H9 (cell line): ENCODE results near the gene LIMS2. TPM values are rescaled to one million over a fixed set of nuclear protein-coding genes. Genes with fewer than 3 reads are reported as not detected.

Source experiments
- DNase-seq: peaks from one replicate; pipeline ENCODE4 v3.0.0-alpha.2; 2017
- H2AFZ ChIP-seq: one replicate; pipeline ENCODE4 v1.6.1; 2013; ENCODE audit warnings: mild to moderate bottlenecking, low read length, control low read depth, moderate library complexity
- H2AK5ac ChIP-seq: 2 replicates; pipeline ENCODE4 v1.6.1; 2013; ENCODE audit warnings: low read length, control low read depth, mixed read lengths; ENCODE audit not compliant: insufficient read length
- H2BK120ac ChIP-seq: one replicate; pipeline ENCODE4 v1.6.1; 2013; ENCODE audit warnings: low read depth, mild to moderate bottlenecking, low read length, control low read depth, inconsistent platforms; ENCODE audit not compliant: poor library complexity, severe bottlenecking
- H2BK12ac ChIP-seq: 2 replicates; pipeline ENCODE4 v1.6.1; 2013; ENCODE audit warnings: low read length, control low read depth, mixed read lengths, low read depth; ENCODE audit not compliant: insufficient read length
- H2BK15ac ChIP-seq: 2 replicates; pipeline ENCODE4 v1.6.1; 2013; ENCODE audit warnings: low read depth, low read length, control low read depth
- H2BK20ac ChIP-seq: one replicate; pipeline ENCODE4 v1.6.1; 2013; ENCODE audit warnings: low read depth, mild to moderate bottlenecking, low read length, control low read depth, inconsistent platforms; ENCODE audit not compliant: poor library complexity, severe bottlenecking
- H2BK5ac ChIP-seq: 2 replicates; pipeline ENCODE4 v1.6.1; 2013; ENCODE audit warnings: low read length, control low read depth, mixed read lengths; ENCODE audit not compliant: insufficient read length
- H3K14ac ChIP-seq: 2 replicates; pipeline ENCODE4 v1.6.1; 2013; ENCODE audit warnings: low read length, control low read depth; ENCODE audit not compliant: insufficient read depth
- H3K18ac ChIP-seq: 2 replicates; pipeline ENCODE4 v1.6.1; 2013; ENCODE audit warnings: low read depth, mild to moderate bottlenecking, mixed read lengths, low read length, control low read depth; ENCODE audit not compliant: insufficient read length
- H3K23ac ChIP-seq: 2 replicates; pipeline ENCODE4 v1.6.1; 2013; ENCODE audit warnings: low read length, control low read depth, mixed read lengths, low read depth; ENCODE audit not compliant: insufficient read length
- H3K23me2 ChIP-seq: 2 replicates; pipeline ENCODE4 v1.6.1; 2013; ENCODE audit warnings: low read depth, mild to moderate bottlenecking, mixed read lengths, low read length, control low read depth; ENCODE audit not compliant: insufficient read length, poor library complexity, severe bottlenecking
- H3K27ac ChIP-seq: 2 replicates; pipeline ENCODE4 v1.5.1; 2013; ENCODE audit warnings: low read length, control low read depth, mixed read lengths, low read depth; ENCODE audit not compliant: insufficient read length
- H3K27me3 ChIP-seq: 2 replicates; pipeline ENCODE4 v1.6.1; 2013; ENCODE audit warnings: low read length, control low read depth, inconsistent platforms; ENCODE audit not compliant: insufficient read depth
- H3K4ac ChIP-seq: 2 replicates; pipeline ENCODE4 v1.6.1; 2013; ENCODE audit warnings: low read depth, mild to moderate bottlenecking, control low read depth, inconsistent platforms, low read length, moderate library complexity
- H3K4me1 ChIP-seq: 2 replicates; pipeline ENCODE4 v1.6.1; 2013; ENCODE audit warnings: low read length, control low read depth, inconsistent platforms; ENCODE audit not compliant: insufficient read depth
- H3K4me2 ChIP-seq: 2 replicates; pipeline ENCODE4 v1.6.1; 2013; ENCODE audit warnings: low read length, control low read depth, mixed read lengths; ENCODE audit not compliant: insufficient read length, insufficient read depth
- H3K56ac ChIP-seq: 2 replicates; pipeline ENCODE4 v1.6.1; 2013; ENCODE audit warnings: low read depth, mild to moderate bottlenecking, mixed read lengths, low read length, control low read depth; ENCODE audit not compliant: insufficient read length
- H3K79me1 ChIP-seq: 2 replicates; pipeline ENCODE4 v1.6.1; 2013; ENCODE audit warnings: low read depth, mild to moderate bottlenecking, moderate library complexity, low read length, control low read depth, inconsistent platforms; ENCODE audit not compliant: insufficient read depth, poor library complexity, severe bottlenecking
- H3K79me2 ChIP-seq: 2 replicates; pipeline ENCODE4 v1.6.1; 2013; ENCODE audit warnings: low read length, control low read depth, inconsistent platforms; ENCODE audit not compliant: insufficient read depth
- H3K9ac ChIP-seq: 2 replicates; pipeline ENCODE4 v1.6.1; 2013; ENCODE audit warnings: low read length, control low read depth, mixed read lengths; ENCODE audit not compliant: insufficient read length; ENCODE audit errors: extremely low read depth
- H3K9me3 ChIP-seq: one replicate; pipeline ENCODE4 v1.6.1; 2013; ENCODE audit warnings: low read depth, low read length, inconsistent platforms; ENCODE audit not compliant: control insufficient read depth
- H3T11ph ChIP-seq: one replicate; pipeline ENCODE4 v1.6.1; 2013; ENCODE audit warnings: mild to moderate bottlenecking, low read length, control low read depth, inconsistent platforms
- H4K20me1 ChIP-seq: one replicate; pipeline ENCODE4 v1.6.1; 2013; ENCODE audit not compliant: control insufficient read depth, insufficient read length, insufficient read depth
- H4K5ac ChIP-seq: 2 replicates; pipeline ENCODE4 v1.6.1; 2013; ENCODE audit warnings: low read depth, mild to moderate bottlenecking, mixed read lengths, low read length, control low read depth; ENCODE audit not compliant: insufficient read length
- H4K8ac ChIP-seq: replicated peaks from 2 replicates; pipeline ENCODE4 v1.6.1; 2013; ENCODE audit warnings: low read length, control low read depth, mixed read lengths, low read depth; ENCODE audit not compliant: insufficient read length
- H4K91ac ChIP-seq: 2 replicates; pipeline ENCODE4 v1.6.1; 2013; ENCODE audit warnings: low read depth, mild to moderate bottlenecking, moderate library complexity, mixed read lengths, low read length, control low read depth; ENCODE audit not compliant: insufficient read length
- H3K27ac Mint-ChIP-seq, 3 experiments: 2 replicates in 2 of 3; 3 replicates in 1 of 3; pipeline ENCODE4 v1.8.0; 2020 to 2021; ENCODE audit warnings: mixed read lengths in 3 of 3, mild to moderate bottlenecking in 1 of 3, moderate library complexity in 1 of 3
- H3K27me3 Mint-ChIP-seq: 2 replicates; pipeline ENCODE4 v1.8.0; 2021; ENCODE audit warnings: low read depth, mild to moderate bottlenecking, moderate library complexity, mixed read lengths
- H3K36me3 Mint-ChIP-seq, 3 experiments: 2 replicates in 2 of 3; 3 replicates in 1 of 3; pipeline ENCODE4 v1.8.0; 2020 to 2021; ENCODE audit warnings: low read depth in 3 of 3, mixed read lengths in 3 of 3; ENCODE audit not compliant: insufficient read depth in 1 of 3
- H3K4me1 Mint-ChIP-seq, 2 experiments: 2 replicates each; pipeline ENCODE4 v1.8.0; 2020; ENCODE audit warnings: mixed read lengths in 2 of 2
- H3K4me3 Mint-ChIP-seq, 2 experiments: 2 replicates in 1 of 2; 3 replicates in 1 of 2; pipeline ENCODE4 v1.8.0; 2020 to 2021; ENCODE audit warnings: mild to moderate bottlenecking in 2 of 2, mixed read lengths in 2 of 2, moderate library complexity in 1 of 2
- H3K9me3 Mint-ChIP-seq, 2 experiments: 2 replicates in 1 of 2; 3 replicates in 1 of 2; pipeline ENCODE4 v1.8.0; 2020; ENCODE audit warnings: mild to moderate bottlenecking in 2 of 2, mixed read lengths in 2 of 2, moderate library complexity in 1 of 2
- CTCF ChIP-seq: fragments of 200-600 bp; sonication (generic); conservative IDR thresholded peaks from 3 replicates; pipeline ENCODE4 v1.8.0; 2021; ENCODE audit warnings: antibody characterized with exemption, mild to moderate bottlenecking
- WGBS: extraction: QIAGEN DNeasy Blood & Tissue Kit; methylation state at CpG from one replicate; pipeline ENCODE4 v1.1.7; 2013; ENCODE audit warnings: missing lambda C conversion rate, low lambda C conversion rate, mixed read lengths; ENCODE audit not compliant: insufficient read length; ENCODE audit errors: extremely low coverage; 5-methylcytosine and 5-hydroxymethylcytosine counted together
- total RNA-seq: library from RNA; stranded (reverse); gene quantifications from 2 replicates; pipeline ENCODE4 v1.2.1, GENCODE V29; 2021

LIMS2 gene
- total RNA-seq, 1 experiment from 2014 or later, result 5.9 TPM

GRCh38 chr2:127637725-127638252 lies 37.5 kb downstream of the LIMS2 start:
- Histone ChIP-seq H4K5ac (no peak overlapping the region), H4K20me1 (no peaks in the 10 kb centered on the region), H3K23ac (no peak overlapping the region), H3K18ac (peak overlapping the region; percentile 8), H3K14ac (peak overlapping the region; percentile 42; the same call in 1 of the 2 replicates), H2BK15ac (no peak overlapping the region), H4K8ac (no peak overlapping the region), H3K4me2 (no peak overlapping the region), H3K27me3 (no peaks in the 10 kb centered on the region), H3K9ac (no peak overlapping the region), H3K9me3 (no peaks in the 10 kb centered on the region), H3K4me1 (no peaks in the 10 kb centered on the region; the same call in 1 of the 2 replicates), H2AK5ac (no peak overlapping the region), H2BK12ac (no peak overlapping the region), H2BK20ac (no peak overlapping the region), H3K23me2 (no peaks in the 10 kb centered on the region), H3K79me2 (no peaks in the 10 kb centered on the region), H3K27ac (no peak overlapping the region), H3T11ph (no peak overlapping the region), H3K79me1 (no peaks in the 10 kb centered on the region), H2BK5ac (no peak overlapping the region), H4K91ac (no peak overlapping the region), H3K56ac (no peak overlapping the region), H2BK120ac (no peak overlapping the region), H3K4ac (no peak overlapping the region), H2AFZ (no peak overlapping the region)
- H3K9me3 Mint-ChIP-seq, result no peaks in the 10 kb centered on the region
- H3K27me3 Mint-ChIP-seq, result no peaks in the 10 kb centered on the region
- TF ChIP-seq CTCF, result no peak
- H3K4me1 Mint-ChIP-seq, result peaks cover 8% of the 10 kb centered on the region in 2 experiments
- no peak overlapping the region; a peak in 1 of 5 replicates for H3K4me3 Mint-ChIP-seq
- peak overlapping the region in 1 of 3 experiments; percentile 91; a peak in 1 of 7 replicates for H3K27ac Mint-ChIP-seq
- WGBS, result no CpG with 5 or more reads among the region's 8 CpGs
- H3K36me3 Mint-ChIP-seq, result no peaks in the 10 kb centered on the region
- peak; percentile 82 for DNase-seq
